KOPT-K1 (cell line): Measurements from ENCODE around the gene ARFGAP3.

Experiments
- H3K27ac ChIP-seq: fragments of 200-600 bp; sonication (generic); 2 replicates; pipeline ENCODE4 v1.5.1; 2016; ENCODE audit warnings: antibody characterized with exemption, mild to moderate bottlenecking, low read depth, low read length; ENCODE audit not compliant: poor library complexity, severe bottlenecking
- H3K36me3 ChIP-seq: fragments of 200-600 bp; sonication (generic); 2 replicates; pipeline ENCODE4 v1.5.1; 2017; ENCODE audit warnings: antibody characterized with exemption, mild to moderate bottlenecking, low read length, moderate library complexity; ENCODE audit not compliant: insufficient read depth
- H3K9me3 ChIP-seq: fragments of 200-600 bp; sonication (generic); 2 replicates; pipeline ENCODE4 v1.5.1; 2017; ENCODE audit warnings: antibody characterized with exemption, low read length, mild to moderate bottlenecking; ENCODE audit not compliant: insufficient read depth, poor library complexity, severe bottlenecking

Gene ARFGAP3

GRCh38 chr22:42877597-42878340 lies 20.7 kb upstream of the ARFGAP3 start:
- Histone ChIP-seq H3K9me3 (no peaks in the 10 kb centered on the region), H3K36me3 (peaks cover 94% of the 10 kb centered on the region), H3K27ac (no peak overlapping the region)

- Histone ChIP-seq H3K27ac (no peak overlapping the region), H3K36me3 (peaks cover 94% of the 10 kb centered on the region), H3K9me3 (no peaks in the 10 kb centered on the region)
Measured at GRCh38 chr22:42877158-42877557, 20.1 kb upstream of the ARFGAP3 start.

- Histone ChIP-seq H3K9me3 (no peaks in the 10 kb centered on the region), H3K36me3 (peaks cover 93% of the 10 kb centered on the region)
Measured at GRCh38 chr22:42876041-42876440, 19.0 kb upstream of the ARFGAP3 start.

GRCh38 chr22:42874010-42874409 lies 16.9 kb upstream of the ARFGAP3 start:
- H3K36me3 ChIP-seq = peaks cover 84% of the 10 kb centered on the region
- no peak overlapping the region for H3K27ac ChIP-seq
- H3K9me3 ChIP-seq = no peaks in the 10 kb centered on the region

More at GRCh38 chr22:42876041-42876440, 19.0 kb upstream of the ARFGAP3 start:
- no peak overlapping the region for H3K27ac ChIP-seq

- no peak overlapping the region for H3K27ac ChIP-seq
- H3K9me3 ChIP-seq = no peaks in the 10 kb centered on the region
- peaks cover 79% of the 10 kb centered on the region for H3K36me3 ChIP-seq
Measured at GRCh38 chr22:42873356-42873755, 16.3 kb upstream of the ARFGAP3 start.

GRCh38 chr22:42872821-42873220 lies 15.7 kb upstream of the ARFGAP3 start:
- Histone ChIP-seq H3K27ac (no peak overlapping the region), H3K36me3 (peaks cover 74% of the 10 kb centered on the region), H3K9me3 (no peaks in the 10 kb centered on the region)

- H3K9me3 ChIP-seq = no peaks in the 10 kb centered on the region
- peaks cover 60% of the 10 kb centered on the region for H3K36me3 ChIP-seq
- H3K27ac ChIP-seq = no peak overlapping the region
Measured at GRCh38 chr22:42871146-42872050, 14.3 kb upstream of the ARFGAP3 start.

GRCh38 chr22:42869888-42870480 lies 12.9 kb upstream of the ARFGAP3 start:
- Histone ChIP-seq H3K27ac (no peak overlapping the region), H3K9me3 (no peaks in the 10 kb centered on the region), H3K36me3 (peaks cover 47% of the 10 kb centered on the region)

GRCh38 chr22:42869463-42869862 lies 12.4 kb upstream of the ARFGAP3 start:
- peaks cover 46% of the 10 kb centered on the region for H3K36me3 ChIP-seq
- H3K27ac ChIP-seq = no peak overlapping the region
- no peaks in the 10 kb centered on the region for H3K9me3 ChIP-seq

GRCh38 chr22:42868751-42869251 lies 11.7 kb upstream of the ARFGAP3 start:
- Histone ChIP-seq H3K36me3 (peaks cover 39% of the 10 kb centered on the region), H3K27ac (no peak overlapping the region), H3K9me3 (no peaks in the 10 kb centered on the region)

GRCh38 chr22:42866100-42866499 lies 9.0 kb upstream of the ARFGAP3 start:
- Histone ChIP-seq H3K9me3 (no peaks in the 10 kb centered on the region), H3K36me3 (peaks cover 13% of the 10 kb centered on the region), H3K27ac (no peak overlapping the region)

- no peaks in the 10 kb centered on the region for H3K9me3 ChIP-seq
Measured at GRCh38 chr22:42865536-42865935, 8.5 kb upstream of the ARFGAP3 start.

GRCh38 chr22:42863349-42863961 lies 6.4 kb upstream of the ARFGAP3 start:
- Histone ChIP-seq H3K36me3 (no peaks in the 10 kb centered on the region), H3K9me3 (no peaks in the 10 kb centered on the region), H3K27ac (no peak overlapping the region)

More at GRCh38 chr22:42865536-42865935, 8.5 kb upstream of the ARFGAP3 start:
- no peak overlapping the region for H3K27ac ChIP-seq
- H3K36me3 ChIP-seq = peaks cover 8% of the 10 kb centered on the region; the same call in 1 of the 2 replicates

GRCh38 chr22:42862045-42862734 lies 5.1 kb upstream of the ARFGAP3 start:
- no peaks in the 10 kb centered on the region for H3K36me3 ChIP-seq
- H3K9me3 ChIP-seq = no peaks in the 10 kb centered on the region
- H3K27ac ChIP-seq = no peak overlapping the region
